HL-60 (cell line): ENCODE measurements around the gene SLC22A23.

Experiments
- DNase-seq, 2 experiments: peaks; one replicate each; pipeline ENCODE4 v3.0.0-alpha.2; 2010 to 2020; ENCODE audit warnings: low read depth in 1 of 2, low spot score in 1 of 2
- H3K27ac ChIP-seq: fragments of 250-450 bp; sonication (Bioruptor Pico); replicated peaks from 2 replicates; pipeline ENCODE4 v1.5.1; 2020; ENCODE audit warnings: mild to moderate bottlenecking, moderate library complexity
- H3K27me3 ChIP-seq: fragments of 250-450 bp; sonication (Bioruptor Pico); 2 replicates; pipeline ENCODE4 v1.5.1; 2021; ENCODE audit warnings: mild to moderate bottlenecking, moderate library complexity; ENCODE audit not compliant: insufficient read depth, poor library complexity, severe bottlenecking
- H3K4me3 ChIP-seq: replicated peaks from 2 replicates; pipeline ENCODE4 v1.5.1; 2011; ENCODE audit warnings: mild to moderate bottlenecking, control low read depth, low read length; ENCODE audit not compliant: insufficient read depth
- GABPA ChIP-seq: IDR thresholded peaks from 2 replicates; pipeline ENCODE4 v1.6.1; 2012; ENCODE audit warnings: low read depth
- POLR2AphosphoS5 ChIP-seq: IDR thresholded peaks from 2 replicates; pipeline ENCODE4 v1.6.1; 2012; ENCODE audit warnings: low read depth
- SPI1 ChIP-seq: IDR thresholded peaks from 2 replicates; pipeline ENCODE4 v1.6.1; 2012; ENCODE audit warnings: low read depth, mild to moderate bottlenecking, borderline replicate concordance
- TF ChIP-seq, protein P1 (sequence below): IDR thresholded peaks from 2 replicates; pipeline ENCODE4 v1.6.1; 2012; ENCODE audit warnings: low read depth; ENCODE audit not compliant: insufficient replicate concordance
- TF ChIP-seq, protein P2 (sequence below): IDR thresholded peaks from one replicate; pipeline ENCODE4 v1.5.1; 2011; ENCODE audit warnings: low read length, control low read depth, inconsistent platforms; ENCODE audit not compliant: insufficient read depth

SLC22A23 gene

DNA sequence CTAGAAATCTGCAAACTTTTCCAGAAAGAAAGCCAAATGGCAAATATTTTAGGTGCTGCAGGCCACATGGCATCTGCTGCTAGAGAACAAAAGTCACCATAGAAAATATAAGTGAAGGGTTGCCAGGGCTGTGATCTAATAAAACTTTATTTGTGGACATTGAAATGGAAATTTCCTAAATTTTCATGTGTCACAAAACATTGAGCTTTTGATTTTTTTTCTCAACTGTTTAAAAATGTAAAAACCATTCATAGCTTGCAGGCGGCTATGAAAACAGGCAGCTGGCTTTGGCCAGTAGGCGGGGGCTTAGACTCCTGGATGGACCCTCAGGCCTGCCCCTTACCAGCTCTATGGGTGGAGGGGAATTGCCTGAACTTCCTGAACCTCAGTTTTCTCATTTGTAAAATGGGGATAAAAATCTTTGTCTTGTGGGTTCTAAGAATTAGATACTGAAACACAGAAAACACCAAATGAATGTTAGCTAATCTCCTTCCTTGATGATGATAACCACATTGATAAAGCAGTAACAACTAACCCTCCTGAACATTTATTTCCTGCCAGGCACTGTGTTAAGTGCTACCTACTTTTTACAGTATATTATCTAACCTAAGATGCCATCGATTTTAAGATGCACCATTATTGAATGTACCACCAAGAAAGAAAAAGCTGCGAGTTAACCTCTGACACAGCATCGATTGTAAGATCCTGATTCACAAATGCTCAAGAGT is 85.5 kb downstream of the SLC22A23 start:
- no peak for TF ChIP-seq SPI1
- TF ChIP-seq POLR2AphosphoS5: no peak
- H3K27me3 ChIP-seq: peaks cover 4% of the 10 kb centered on the region
- no peak overlapping the region for H3K4me3 ChIP-seq
- DNase-seq: no peak
- H3K27ac ChIP-seq: no peak overlapping the region

DNA sequence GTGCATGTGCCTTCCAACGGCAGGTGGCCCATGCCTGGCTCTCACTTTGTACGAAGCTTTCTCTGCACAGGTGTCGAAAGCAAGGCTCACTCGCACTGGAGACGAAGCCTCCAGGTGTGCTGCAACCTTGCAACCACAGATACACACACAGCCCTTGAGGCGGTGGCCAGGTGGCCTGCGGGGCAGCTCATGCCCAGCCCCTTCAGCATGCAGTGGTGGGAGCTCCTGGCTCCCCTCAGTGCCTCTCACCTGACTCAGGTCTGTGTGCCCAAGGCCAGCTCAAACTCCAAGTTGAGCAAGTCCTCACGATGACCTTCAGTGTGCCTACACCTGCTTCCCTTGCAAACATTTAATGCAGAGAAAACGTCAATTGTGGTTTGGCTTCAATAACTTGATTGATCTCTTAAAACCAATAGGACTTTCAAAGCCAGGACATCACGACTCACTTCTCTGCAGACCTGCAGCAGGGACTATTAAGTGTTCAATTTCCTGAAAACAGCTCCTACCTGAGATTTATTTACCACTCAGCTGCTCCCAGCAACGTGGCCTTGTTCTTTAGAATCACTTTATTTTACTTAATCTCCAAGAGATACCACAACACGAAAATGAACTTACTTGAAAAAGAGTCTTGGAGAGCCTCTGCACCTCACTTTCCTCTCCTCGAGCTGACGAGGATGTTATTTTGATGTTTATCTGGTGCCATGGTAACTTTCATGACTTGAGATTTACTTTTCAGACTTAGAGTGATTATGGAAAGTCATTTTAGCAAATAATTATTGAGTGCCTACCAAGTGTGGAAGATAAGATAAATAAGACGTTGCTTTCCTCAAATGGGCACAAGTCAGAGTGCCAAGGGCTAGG is 86.3 kb downstream of the SLC22A23 start:
- H3K4me3 ChIP-seq: no peak overlapping the region
- H3K27ac ChIP-seq: no peak overlapping the region
- H3K27me3 ChIP-seq: peaks cover 4% of the 10 kb centered on the region
- TF ChIP-seq, protein P1, sequence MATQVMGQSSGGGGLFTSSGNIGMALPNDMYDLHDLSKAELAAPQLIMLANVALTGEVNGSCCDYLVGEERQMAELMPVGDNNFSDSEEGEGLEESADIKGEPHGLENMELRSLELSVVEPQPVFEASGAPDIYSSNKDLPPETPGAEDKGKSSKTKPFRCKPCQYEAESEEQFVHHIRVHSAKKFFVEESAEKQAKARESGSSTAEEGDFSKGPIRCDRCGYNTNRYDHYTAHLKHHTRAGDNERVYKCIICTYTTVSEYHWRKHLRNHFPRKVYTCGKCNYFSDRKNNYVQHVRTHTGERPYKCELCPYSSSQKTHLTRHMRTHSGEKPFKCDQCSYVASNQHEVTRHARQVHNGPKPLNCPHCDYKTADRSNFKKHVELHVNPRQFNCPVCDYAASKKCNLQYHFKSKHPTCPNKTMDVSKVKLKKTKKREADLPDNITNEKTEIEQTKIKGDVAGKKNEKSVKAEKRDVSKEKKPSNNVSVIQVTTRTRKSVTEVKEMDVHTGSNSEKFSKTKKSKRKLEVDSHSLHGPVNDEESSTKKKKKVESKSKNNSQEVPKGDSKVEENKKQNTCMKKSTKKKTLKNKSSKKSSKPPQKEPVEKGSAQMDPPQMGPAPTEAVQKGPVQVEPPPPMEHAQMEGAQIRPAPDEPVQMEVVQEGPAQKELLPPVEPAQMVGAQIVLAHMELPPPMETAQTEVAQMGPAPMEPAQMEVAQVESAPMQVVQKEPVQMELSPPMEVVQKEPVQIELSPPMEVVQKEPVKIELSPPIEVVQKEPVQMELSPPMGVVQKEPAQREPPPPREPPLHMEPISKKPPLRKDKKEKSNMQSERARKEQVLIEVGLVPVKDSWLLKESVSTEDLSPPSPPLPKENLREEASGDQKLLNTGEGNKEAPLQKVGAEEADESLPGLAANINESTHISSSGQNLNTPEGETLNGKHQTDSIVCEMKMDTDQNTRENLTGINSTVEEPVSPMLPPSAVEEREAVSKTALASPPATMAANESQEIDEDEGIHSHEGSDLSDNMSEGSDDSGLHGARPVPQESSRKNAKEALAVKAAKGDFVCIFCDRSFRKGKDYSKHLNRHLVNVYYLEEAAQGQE: no peak
- TF ChIP-seq SPI1 (no peak), POLR2AphosphoS5 (no peak), GABPA (no peak)
- TF ChIP-seq, protein P2, sequence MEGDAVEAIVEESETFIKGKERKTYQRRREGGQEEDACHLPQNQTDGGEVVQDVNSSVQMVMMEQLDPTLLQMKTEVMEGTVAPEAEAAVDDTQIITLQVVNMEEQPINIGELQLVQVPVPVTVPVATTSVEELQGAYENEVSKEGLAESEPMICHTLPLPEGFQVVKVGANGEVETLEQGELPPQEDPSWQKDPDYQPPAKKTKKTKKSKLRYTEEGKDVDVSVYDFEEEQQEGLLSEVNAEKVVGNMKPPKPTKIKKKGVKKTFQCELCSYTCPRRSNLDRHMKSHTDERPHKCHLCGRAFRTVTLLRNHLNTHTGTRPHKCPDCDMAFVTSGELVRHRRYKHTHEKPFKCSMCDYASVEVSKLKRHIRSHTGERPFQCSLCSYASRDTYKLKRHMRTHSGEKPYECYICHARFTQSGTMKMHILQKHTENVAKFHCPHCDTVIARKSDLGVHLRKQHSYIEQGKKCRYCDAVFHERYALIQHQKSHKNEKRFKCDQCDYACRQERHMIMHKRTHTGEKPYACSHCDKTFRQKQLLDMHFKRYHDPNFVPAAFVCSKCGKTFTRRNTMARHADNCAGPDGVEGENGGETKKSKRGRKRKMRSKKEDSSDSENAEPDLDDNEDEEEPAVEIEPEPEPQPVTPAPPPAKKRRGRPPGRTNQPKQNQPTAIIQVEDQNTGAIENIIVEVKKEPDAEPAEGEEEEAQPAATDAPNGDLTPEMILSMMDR: no peak
- no peak for DNase-seq

DNA sequence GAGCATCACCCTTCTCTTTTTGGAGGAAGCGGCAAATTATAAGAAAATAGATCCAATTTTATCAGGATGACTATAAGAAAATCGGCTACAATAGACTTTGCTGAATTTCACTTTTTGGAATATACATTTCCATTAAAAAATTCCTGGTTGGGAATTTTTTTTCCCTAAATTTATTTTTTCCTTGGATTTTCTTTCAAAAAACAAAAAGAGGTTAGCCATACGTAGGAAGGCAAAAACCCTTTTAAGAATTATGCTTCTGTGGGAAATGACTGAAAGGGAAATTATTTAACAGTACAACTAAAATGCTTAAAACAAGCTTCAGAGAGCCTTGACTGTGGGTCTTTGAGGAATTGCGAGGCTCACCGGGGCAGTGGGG is 86.9 kb downstream of the SLC22A23 start:
- TF ChIP-seq POLR2AphosphoS5 (no peak), SPI1 (no peak)
- TF ChIP-seq, protein P2: no peak
- H3K4me3 ChIP-seq: no peak overlapping the region
- peaks cover 4% of the 10 kb centered on the region for H3K27me3 ChIP-seq
- H3K27ac ChIP-seq: no peak overlapping the region
- no peak for DNase-seq

DNA sequence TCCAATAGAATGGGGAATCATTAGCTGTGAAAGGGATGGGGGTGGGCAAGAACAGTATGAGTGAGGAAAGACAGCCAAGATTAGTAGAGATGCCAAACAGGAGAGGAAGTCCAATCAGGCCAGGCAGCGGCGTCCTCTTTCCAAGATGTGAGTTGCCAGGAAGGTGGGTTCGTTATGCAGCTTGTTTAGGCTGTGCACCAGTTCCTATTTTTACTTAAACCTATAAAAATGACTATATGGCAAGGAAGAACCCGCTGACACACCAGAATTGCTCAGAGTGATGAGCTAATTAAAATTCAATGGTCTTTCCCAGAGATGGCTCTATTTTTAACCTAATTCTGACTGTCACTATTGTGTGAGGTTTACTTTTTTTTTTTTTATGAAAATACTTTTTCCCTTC is 88.2 kb downstream of the SLC22A23 start:
- Histone ChIP-seq H3K27me3 (peaks cover 4% of the 10 kb centered on the region), H3K27ac (no peak overlapping the region), H3K4me3 (no peak overlapping the region)
- TF ChIP-seq SPI1: no peak
- TF ChIP-seq POLR2AphosphoS5: no peak
- TF ChIP-seq GABPA: no peak
- TF ChIP-seq, protein P1: no peak
- TF ChIP-seq, protein P2: no peak
- no peak for DNase-seq
